ENCODE results near the gene ABHD10. TPM values are rescaled to one million over a fixed set of nuclear protein-coding genes. Genes with fewer than 3 reads are reported as not detected.

ABHD10 gene
- total RNA-seq, result 79.4 TPM

GRCh38 chr3:111978583-111979433 lies at the start of gene ABHD10:
ABHD10 (plus strand) TSS chr3:111979026; CDS start chr3:111979062, 36 bp downstream.

GRCh38 chr3:111998636-111999483 lies 20.0 kb downstream of the ABHD10 start, which contains the start of gene TAGLN3:
TAGLN3 (plus strand) TSS chr3:111998922; CDS start chr3:111999423, 501 bp downstream.

GRCh38 chr3:112034436-112034835 lies 55.6 kb downstream of the ABHD10 start, which contains the start of gene TMPRSS7:
TMPRSS7 (plus strand) TSS chr3:112034736; CDS start chr3:112034846, 110 bp downstream.

Other genes with a start within 250 kb of the ABHD10 start
- 5.8 TPM for gene PHLDB2, start 119.8 kb upstream of the ABHD10 start, total RNA-seq
- gene TAGLN3, start 19.9 kb downstream of the ABHD10 start, total RNA-seq, result 103 TPM
- gene TMPRSS7, start 55.7 kb downstream of the ABHD10 start, total RNA-seq, result 0.46 TPM
- 1.2 TPM for gene C3orf52, start 107.4 kb downstream of the ABHD10 start, total RNA-seq
- not detected for gene GCSAM, start 154.2 kb downstream of the ABHD10 start, total RNA-seq